HG03571 (cell line): ENCODE data around the gene ZSWIM8.
"Not testable (repeated sequence)": the region's sequence is repeated elsewhere in the genome, so short reads cannot be mapped to it uniquely, and the experiment has no call there.

Experiments
- ATAC-seq: cut with Tn5 transposase; IDR thresholded peaks from one replicate; pipeline ENCODE4 v1.9.1; 2021; ENCODE audit not compliant: unreplicated experiment

ZSWIM8 gene

GRCh38 chr10:73813333-73813732, 27.9 kb downstream of the ZSWIM8 start:
- ATAC-seq = no peak

GRCh38 chr10:73814276-73814895, 29.0 kb downstream of the ZSWIM8 start:
- ATAC-seq = no peak

GRCh38 chr10:73814896-73815718, 29.7 kb downstream of the ZSWIM8 start:
- ATAC-seq = no peak

GRCh38 chr10:73815719-73816030, 30.3 kb downstream of the ZSWIM8 start:
- no peak for ATAC-seq

GRCh38 chr10:73816917-73817729, 31.7 kb downstream of the ZSWIM8 start:
- ATAC-seq = no peak

GRCh38 chr10:73817826-73818225, 32.4 kb downstream of the ZSWIM8 start:
- no peak for ATAC-seq

DNA sequence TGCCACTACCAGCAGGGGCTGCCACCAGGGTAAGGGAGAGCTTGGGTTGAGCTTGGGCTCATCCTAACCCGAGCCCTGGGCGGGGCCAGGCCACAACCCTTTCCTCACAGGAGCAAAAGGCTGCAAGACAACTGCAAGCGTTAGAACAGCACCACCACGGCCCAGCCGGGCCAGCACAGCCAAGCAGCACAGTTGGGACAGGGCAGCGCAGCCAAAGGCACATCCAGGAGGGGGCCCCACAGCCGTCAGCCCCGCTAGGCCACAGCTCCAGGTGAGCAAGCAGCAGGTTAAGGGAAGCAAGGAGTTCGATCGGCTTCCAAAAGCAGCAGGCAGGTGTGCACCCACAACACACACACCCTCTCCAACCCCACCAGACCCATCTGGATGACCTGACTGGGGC, 33.0 kb downstream of the ZSWIM8 start:
- ATAC-seq = no peak

- ATAC-seq = no peak
These were observed 33.7 kb downstream of the ZSWIM8 start for GRCh38 chr10:73819081-73819480.

GRCh38 chr10:73819513-73820093, 34.2 kb downstream of the ZSWIM8 start:
- ATAC-seq = no peak

DNA sequence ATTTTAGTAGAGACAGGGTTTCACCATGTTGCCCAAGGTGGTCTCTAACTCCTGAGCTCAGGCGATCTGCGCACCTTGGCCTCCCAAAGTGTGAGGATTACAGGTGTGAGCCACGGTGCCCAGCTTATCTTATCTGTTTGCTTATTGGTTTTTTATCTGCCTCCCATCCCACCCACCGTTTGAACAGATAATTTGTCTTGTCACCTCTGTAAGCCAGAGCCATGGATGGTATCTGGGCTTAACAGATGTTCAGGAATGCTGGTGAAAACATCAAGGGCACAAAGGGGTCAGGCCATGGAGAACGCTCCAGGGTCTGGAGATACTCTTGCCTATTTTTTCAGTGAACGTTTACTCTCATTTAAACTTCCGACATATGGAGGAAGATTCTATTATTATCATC, 38.0 kb downstream of the ZSWIM8 start:
- no peak for ATAC-seq

DNA sequence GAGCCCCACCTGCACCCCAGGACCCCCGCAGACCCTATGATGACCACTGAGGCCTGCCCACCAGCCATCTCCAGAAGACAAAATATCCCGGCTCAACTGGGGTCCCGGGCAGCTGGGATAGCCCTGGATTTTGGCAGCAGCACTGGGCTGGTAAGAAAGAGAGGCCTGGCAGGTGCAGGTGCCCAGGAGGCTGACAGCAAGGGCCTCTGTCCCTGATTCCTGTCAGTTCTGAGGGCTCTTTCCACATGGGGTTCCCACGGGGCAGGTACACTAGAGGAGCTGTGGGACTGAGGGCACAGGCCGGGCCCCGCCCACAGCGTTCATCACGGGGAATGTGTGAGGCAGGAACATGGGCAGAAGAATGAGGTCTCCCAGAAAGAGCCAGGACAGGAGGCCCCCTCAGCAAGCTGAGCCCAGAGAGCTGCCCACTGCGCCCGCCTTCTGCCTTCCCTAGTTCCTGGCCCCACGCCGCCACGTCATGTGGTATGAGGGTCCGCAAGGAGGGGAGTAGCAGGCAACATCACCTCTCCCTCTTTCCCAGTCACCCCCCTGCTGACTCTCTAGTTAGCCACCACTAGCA, 38.8 kb downstream of the ZSWIM8 start:
- ATAC-seq = no peak

GRCh38 chr10:73827346-73828089, 42.1 kb downstream of the ZSWIM8 start:
- no peak for ATAC-seq

DNA sequence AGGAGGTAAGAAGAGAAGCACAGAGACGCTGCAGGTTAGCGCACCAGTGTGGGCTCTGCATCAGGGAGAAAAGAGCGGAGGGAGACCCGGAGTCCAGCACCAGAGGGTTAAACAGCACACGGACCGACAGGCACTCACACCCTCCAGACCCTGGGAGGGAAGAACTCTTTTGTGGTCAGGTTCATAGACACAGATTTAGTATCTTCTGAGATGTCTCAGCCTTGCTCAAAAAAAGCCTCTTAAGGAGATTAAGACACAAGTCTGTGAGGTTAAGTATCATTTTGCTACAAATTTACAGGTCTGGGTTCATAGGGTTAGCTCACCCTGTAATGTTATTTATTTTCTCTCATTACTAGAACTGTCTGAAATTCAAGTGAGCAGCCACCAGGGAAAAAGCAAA, 42.8 kb downstream of the ZSWIM8 start:
- ATAC-seq = no peak

DNA sequence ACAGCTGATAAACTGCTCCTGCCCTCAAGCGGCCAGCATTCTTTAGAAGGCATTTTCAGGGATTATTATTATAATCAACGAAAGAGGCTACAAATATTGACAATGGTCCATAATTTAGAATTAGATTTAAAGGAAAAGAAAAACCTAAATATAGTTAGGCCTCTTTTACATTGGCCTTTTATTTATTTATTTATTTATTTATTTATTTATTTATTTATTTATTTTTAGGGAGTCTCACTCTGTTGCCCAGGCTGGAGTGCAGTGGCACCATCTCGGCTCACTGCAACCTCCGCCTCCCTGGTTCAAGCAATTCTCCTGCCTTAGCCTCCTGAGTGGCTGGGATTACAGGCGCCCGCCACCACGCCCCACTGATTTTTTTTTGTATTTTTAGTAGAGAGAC, 43.7 kb downstream of the ZSWIM8 start:
- ATAC-seq = not testable (repeated sequence)

- no peak for ATAC-seq
These were observed 51.1 kb downstream of the ZSWIM8 start for GRCh38 chr10:73836427-73836980.

DNA sequence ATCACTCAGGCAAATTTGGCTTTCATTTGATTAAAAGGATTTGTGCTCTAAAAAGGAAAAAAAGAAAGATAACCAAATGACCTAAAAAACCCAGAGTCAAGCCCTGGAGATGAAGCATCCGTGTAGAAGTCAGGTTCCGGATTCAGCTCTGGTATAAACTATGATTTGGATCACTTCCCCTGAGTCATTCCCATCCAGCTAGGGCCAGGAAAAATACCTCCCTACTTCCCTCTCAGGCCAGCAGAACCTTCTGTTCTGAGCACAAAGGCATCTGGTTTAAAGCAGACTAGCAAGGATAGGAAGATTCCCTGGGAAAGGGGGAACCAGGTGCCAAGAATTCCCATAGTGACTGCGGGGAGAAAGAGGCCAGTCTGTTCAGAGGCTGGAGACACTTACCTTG, 51.7 kb downstream of the ZSWIM8 start:
- no peak for ATAC-seq

DNA sequence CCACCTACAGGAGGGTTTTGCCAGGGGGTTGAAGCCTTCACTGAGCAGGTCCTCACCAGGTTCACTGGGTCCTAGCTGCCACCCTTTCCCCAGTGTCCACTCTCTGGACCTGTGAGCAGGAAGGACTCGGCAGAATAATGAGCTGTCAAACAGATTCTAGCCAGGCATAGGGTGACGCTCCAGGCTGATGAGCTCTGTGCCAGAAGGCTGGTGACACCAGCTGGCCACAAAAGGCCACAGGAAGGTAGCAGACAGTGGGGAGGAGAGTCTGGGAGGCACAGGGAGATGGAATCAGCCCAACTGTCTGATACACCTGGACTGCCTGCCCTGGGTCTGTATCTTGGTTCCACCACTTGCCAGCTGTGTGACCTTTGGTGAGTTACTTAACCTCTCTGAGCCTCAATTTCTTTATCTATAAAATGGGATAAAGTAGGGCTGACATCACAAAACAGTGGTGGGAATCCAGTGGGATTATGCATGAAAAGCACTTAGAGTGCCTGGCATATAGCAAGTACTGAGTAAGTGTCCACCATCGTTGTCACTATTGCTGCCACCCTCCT, 52.7 kb downstream of the ZSWIM8 start:
- ATAC-seq = no peak

DNA sequence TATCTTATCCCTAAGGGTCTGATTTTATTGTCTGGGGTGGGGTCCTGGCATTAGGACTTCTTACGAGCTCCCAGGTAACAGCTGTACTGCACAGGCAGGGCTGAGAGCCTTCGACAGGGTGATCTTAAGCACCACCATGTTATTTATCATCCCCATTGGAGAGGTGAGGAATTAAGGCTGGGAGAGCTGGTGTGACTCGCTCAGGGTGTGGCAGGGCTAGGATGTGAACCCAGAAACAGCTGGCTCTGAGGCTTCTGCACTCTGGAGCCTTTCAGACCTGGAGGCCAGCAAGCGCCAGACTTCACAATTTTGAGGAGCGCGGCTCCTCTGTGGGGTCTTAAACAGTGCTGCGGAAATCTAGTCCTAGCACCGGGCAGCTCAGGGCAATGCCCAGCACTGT, 53.4 kb downstream of the ZSWIM8 start:
- ATAC-seq = no peak

- ATAC-seq = no peak
These were observed 54.0 kb downstream of the ZSWIM8 start for GRCh38 chr10:73839276-73839966.
